ENCODE measurements around the gene MRFAP1.

DNA sequence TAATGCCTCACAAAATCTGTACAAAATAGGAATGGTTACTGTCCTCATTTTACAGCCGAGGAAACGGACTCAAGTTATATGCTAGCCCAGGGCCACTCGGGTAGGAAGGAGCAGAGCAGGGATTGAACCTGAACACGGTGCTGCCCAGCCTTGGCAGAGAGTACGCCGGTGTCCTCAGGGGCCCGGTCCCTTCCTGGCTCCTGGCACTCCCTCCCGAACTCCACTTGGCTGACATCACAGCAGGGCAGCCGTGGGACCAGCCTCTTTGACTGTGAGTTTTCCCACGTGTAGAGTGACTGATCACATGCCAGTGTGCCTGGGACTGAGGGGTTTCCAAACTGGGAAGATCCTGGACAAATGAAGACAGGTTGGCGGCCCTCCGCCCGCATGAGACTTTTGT, 41.8 kb upstream of the MRFAP1 start:
- TF ChIP-seq CTCF (IDR thresholded peaks at IDR 0.05; ENCODE audit: poor library complexity) (no peak), EZH2 (IDR thresholded peaks at IDR 0.05; ENCODE audit: borderline replicate concordance) (no peak)
